Right lobe of liver (tissue), 6 donors: ENCODE data around the gene COLEC12. TPM values are rescaled to one million over a fixed set of nuclear protein-coding genes. Genes with fewer than 3 reads are reported as not detected.

Source experiments
- ATAC-seq, 4 donors: fragments of 200-7000 bp; cut with Tn5 transposase; one replicate each; pipeline ENCODE4 v1.9.1; 2020; ENCODE audit warnings: mild to moderate bottlenecking in 4 of 4, moderate library complexity in 4 of 4
- DNase-seq, 3 donors: peaks; one replicate each; pipeline ENCODE4 v3.0.0-alpha.2; 2020
- H3K27ac ChIP-seq, 3 donors: fragments of 200-600 bp; one replicate each; pipeline ENCODE4 v1.8.0; 2022
- H3K27me3 ChIP-seq, 2 donors: fragments of 200-600 bp; one replicate each; pipeline ENCODE4 v1.8.0; 2022
- H3K36me3 ChIP-seq, 4 donors: fragments of 200-600 bp; sonication (generic) in 1 of 4; one replicate each; pipeline versions ENCODE4 v1.5.1 to v1.8.0; 2017 to 2022; ENCODE audit warnings: control low read depth in 1 of 4
- H3K4me1 ChIP-seq, 4 donors: fragments of 200-600 bp; sonication (generic) in 1 of 4; one replicate each; pipeline versions ENCODE4 v1.5.1 to v1.8.0; 2017 to 2022; ENCODE audit warnings: control low read depth in 1 of 4
- H3K4me3 ChIP-seq, 3 donors: fragments of 200-600 bp; one replicate each; pipeline ENCODE4 v1.8.0; 2022
- H3K9me3 ChIP-seq, 4 donors: fragments of 200-600 bp; sonication (generic) in 1 of 4; one replicate each; pipeline versions ENCODE4 v1.5.1 to v1.8.0; 2017 to 2022; ENCODE audit warnings: control low read depth in 1 of 4
- POLR2A ChIP-seq: fragments of 450-650 bp; IDR thresholded peaks from one replicate; pipeline ENCODE4 v1.6.1; 2017; ENCODE audit warnings: antibody characterized with exemption, mild to moderate bottlenecking
- WGBS: methylation state at CpG from one replicate; pipeline ENCODE4 v1.1.6; 2018; ENCODE audit warnings: low coverage, low lambda C conversion rate; ENCODE audit not compliant: insufficient coverage; ENCODE audit errors: missing lambda C conversion rate; 5-methylcytosine and 5-hydroxymethylcytosine counted together
- intact Hi-C, 2 donors: fragments of 100-400 bp; cut with DNase I; formaldehyde crosslinking; loops; one replicate each; pipeline versions ENCODE4 v1.11.2 to v1.14.1; 2022
- total RNA-seq, 6 experiments: library from RNA; depleted of rRNA in 2 of 6; stranded (reverse); fragments of >200 nt in 2 of 6; fragmentation: NEBNext Ultra II Directional in 3 of 6; extraction: Animal tissue kit (Norgen Biotek cat#: 25700) in 3 of 6; gene quantifications; one replicate each; pipeline versions ENCODE4 v1.1.0 to v1.2.4, GENCODE V29; 2016 to 2023
- TF ChIP-seq, protein P1 (sequence below), 4 donors: fragments of 200-600 bp in 3 of 4; fragments of 450-650 bp in 1 of 4; IDR thresholded peaks; one replicate each; pipeline versions ENCODE4 v1.5.1 to v1.8.0; 2016 to 2022; ENCODE audit warnings: antibody characterized with exemption in 4 of 4, mild to moderate bottlenecking in 2 of 4
- donor health status: DM: no; HTN: yes; CAD: no.
- donor health status: DM: no; HTN: no; CAD: no.
- donor health status: DM: no; HTN: no; CAD: no.
- donor health status: DM: no; HTN: yes; CAD: no.
- donor health status: DM: no; HTN: yes; CAD: no.

The COLEC12 gene
- total RNA-seq, 6 experiments from 2014 or later: 0.12 to 1.00 (median 0.37) TPM; not detected in 1

DNA sequence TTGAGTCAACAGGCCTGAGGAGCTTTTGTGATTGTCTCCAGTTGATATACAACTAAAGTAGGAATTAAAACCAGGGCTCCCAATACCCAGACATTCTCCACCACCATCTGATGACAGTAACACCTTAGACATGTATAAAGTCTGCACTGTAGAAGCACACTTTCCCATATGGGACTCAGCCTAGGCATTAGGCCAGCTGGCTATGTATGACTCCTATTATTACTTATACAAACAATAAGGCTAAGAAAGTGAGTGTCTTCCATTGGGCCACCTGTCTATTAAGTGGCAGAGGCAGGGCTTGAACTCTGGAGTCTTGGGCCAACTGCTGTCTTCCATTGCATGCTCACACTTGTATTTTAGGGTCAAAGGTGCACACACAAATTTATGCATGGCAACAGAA lies 32.1 kb upstream of the COLEC12 start:
- Histone ChIP-seq H3K36me3 (no peaks in the 10 kb centered on the region), H3K4me3 (no peak overlapping the region), H3K27me3 (no peaks in the 10 kb centered on the region), H3K27ac (no peak overlapping the region), H3K9me3 (no peaks in the 10 kb centered on the region), H3K4me1 (no peaks in the 10 kb centered on the region)
- DNase-seq: no peak
- intact Hi-C loops: no loop called here
- no peak for TF ChIP-seq POLR2A
- TF ChIP-seq, protein P1, sequence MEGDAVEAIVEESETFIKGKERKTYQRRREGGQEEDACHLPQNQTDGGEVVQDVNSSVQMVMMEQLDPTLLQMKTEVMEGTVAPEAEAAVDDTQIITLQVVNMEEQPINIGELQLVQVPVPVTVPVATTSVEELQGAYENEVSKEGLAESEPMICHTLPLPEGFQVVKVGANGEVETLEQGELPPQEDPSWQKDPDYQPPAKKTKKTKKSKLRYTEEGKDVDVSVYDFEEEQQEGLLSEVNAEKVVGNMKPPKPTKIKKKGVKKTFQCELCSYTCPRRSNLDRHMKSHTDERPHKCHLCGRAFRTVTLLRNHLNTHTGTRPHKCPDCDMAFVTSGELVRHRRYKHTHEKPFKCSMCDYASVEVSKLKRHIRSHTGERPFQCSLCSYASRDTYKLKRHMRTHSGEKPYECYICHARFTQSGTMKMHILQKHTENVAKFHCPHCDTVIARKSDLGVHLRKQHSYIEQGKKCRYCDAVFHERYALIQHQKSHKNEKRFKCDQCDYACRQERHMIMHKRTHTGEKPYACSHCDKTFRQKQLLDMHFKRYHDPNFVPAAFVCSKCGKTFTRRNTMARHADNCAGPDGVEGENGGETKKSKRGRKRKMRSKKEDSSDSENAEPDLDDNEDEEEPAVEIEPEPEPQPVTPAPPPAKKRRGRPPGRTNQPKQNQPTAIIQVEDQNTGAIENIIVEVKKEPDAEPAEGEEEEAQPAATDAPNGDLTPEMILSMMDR (IDR thresholded peaks at IDR 0.05): no peak
- ATAC-seq: no peak

DNA sequence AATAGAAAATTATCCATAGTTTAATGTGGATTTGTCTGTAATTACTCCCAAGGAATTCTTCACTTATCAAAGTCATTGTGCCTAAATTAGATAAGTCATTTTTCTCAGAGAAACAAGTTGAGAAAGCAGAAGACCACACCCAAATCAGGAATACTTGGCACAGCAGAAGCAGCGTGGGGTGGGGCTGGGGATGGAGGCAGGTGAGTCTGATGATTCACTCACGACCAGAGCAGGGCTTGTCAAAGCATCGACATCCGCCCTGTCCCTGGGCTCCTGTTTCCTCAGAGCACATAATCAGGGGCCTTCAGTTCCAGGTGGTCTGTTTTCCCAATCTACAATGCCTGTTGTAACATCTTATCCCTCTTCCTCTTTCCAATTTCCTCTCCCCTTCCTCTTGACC lies 31.5 kb upstream of the COLEC12 start:
- 46% methylated on average over 4 of the region's 4 CpGs for WGBS

DNA sequence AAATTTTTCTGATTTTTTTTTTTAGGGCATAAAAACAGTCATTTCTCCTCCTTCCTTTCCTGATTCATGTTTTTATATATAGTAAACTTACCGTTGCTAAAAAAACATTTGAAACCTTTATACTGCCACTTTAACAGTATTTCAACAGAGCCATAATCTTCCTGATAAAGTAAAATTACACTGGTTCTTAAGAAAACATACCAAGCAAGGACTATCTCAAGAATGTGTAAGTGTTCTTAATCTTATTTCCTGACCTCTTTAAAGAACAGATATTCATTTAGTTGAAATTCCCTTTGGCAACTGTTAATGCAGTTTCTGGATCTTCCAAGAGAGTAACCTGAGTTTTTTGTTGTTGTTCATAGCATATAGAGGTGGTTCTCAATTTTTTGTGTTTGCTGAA lies 26.6 kb upstream of the COLEC12 start:
- 19% methylated on average over 1 of the region's 1 CpG for WGBS
- Histone ChIP-seq H3K27ac (no peak overlapping the region), H3K4me3 (no peak overlapping the region), H3K9me3 (no peaks in the 10 kb centered on the region), H3K4me1 (no peaks in the 10 kb centered on the region), H3K36me3 (no peaks in the 10 kb centered on the region), H3K27me3 (no peaks in the 10 kb centered on the region)
- intact Hi-C loops: no loop called here
- TF ChIP-seq POLR2A: no peak
- TF ChIP-seq, protein P1 (IDR thresholded peaks at IDR 0.05): no peak
- ATAC-seq (no peak), DNase-seq (no peak)

More for the DNA sequence above, 31.5 kb upstream of the COLEC12 start:
- Histone ChIP-seq H3K4me1 (no peaks in the 10 kb centered on the region), H3K9me3 (no peaks in the 10 kb centered on the region), H3K4me3 (no peak overlapping the region), H3K36me3 (no peaks in the 10 kb centered on the region), H3K27ac (no peak overlapping the region), H3K27me3 (no peaks in the 10 kb centered on the region)
- ATAC-seq (no peak), DNase-seq (no peak)
- TF ChIP-seq POLR2A: no peak
- TF ChIP-seq, protein P1 (IDR thresholded peaks at IDR 0.05): no peak
- intact Hi-C loops: no loop called here

DNA sequence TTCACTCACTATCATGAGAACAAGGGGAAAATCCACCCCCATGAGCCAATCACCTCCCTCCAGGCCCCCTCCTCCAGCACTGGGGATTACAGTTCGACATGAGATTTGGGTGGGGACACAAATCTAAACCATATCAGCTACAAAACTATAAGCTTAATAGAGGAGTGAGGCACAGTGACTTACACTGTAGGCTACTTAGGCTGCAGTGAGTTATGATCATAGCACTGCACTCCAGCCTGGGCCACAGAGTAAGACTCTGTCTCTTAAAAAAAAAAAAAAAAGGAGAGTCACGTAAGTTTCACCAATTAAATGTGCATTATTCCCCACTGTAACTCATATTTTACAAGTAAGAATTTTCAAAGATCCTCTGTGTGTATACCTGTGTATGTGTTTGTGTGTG lies 26.2 kb upstream of the COLEC12 start:
- TF ChIP-seq, protein P1 (IDR thresholded peaks at IDR 0.05): no peak
- no peak for TF ChIP-seq POLR2A
- Histone ChIP-seq H3K27ac (no peak overlapping the region), H3K4me3 (no peak overlapping the region), H3K36me3 (no peaks in the 10 kb centered on the region), H3K4me1 (no peaks in the 10 kb centered on the region), H3K9me3 (no peaks in the 10 kb centered on the region), H3K27me3 (no peaks in the 10 kb centered on the region)
- intact Hi-C loops: no loop called here
- DNase-seq (no peak), ATAC-seq (no peak)
- 54% methylated on average over 2 of the region's 2 CpGs for WGBS
